A673 (cell line): ENCODE measurements around the gene PEX7. TPM values are rescaled to one million over a fixed set of nuclear protein-coding genes. Genes with fewer than 3 reads are reported as not detected.

Experiments
- Bru-seq: library from RNA; stranded (reverse); fragments of 400-500 nt; gene quantifications from one replicate; lab custom pipeline; 2021; lab: Mats Ljungman, UMichigan
- BruChase-seq, 2 experiments: library from RNA; stranded (reverse); fragments of 400-500 nt; gene quantifications; one replicate each; lab custom pipeline; 2021; lab: Mats Ljungman, UMichigan
- BruUV-seq: library from RNA; stranded (reverse); fragments of 400-500 nt; replicated peaks from 2 replicates; lab custom pipeline; 2021; lab: Mats Ljungman, UMichigan
- CTCF ChIA-PET: fragments of 300-600 bp; sonication (Branson Sonifier 250); formaldehyde crosslinking; loops from one replicate; lab custom pipeline; 2022; ENCODE audit warnings: antibody characterized with exemption; lab: Charles Lee
- POLR2A ChIA-PET: fragments of 300-600 bp; sonication (Branson Sonifier 250); formaldehyde crosslinking; loops from one replicate; lab custom pipeline; 2022; ENCODE audit warnings: antibody characterized with exemption; ENCODE audit not compliant: low non-redundant PET; lab: Charles Lee
- DNase-seq: peaks from one replicate; pipeline ENCODE4 v3.0.0-alpha.2; 2015; ENCODE audit warnings: low spot score
- H3K27ac ChIP-seq: fragments of 200-600 bp; sonication (generic); 2 replicates; pipeline ENCODE4 v1.5.1; 2016; ENCODE audit warnings: mixed run types, low read depth, mild to moderate bottlenecking, mixed read lengths, antibody characterized with exemption, low read length; ENCODE audit not compliant: poor library complexity, severe bottlenecking
- H3K27me3 ChIP-seq: fragments of 200-600 bp; sonication (generic); replicated peaks from 2 replicates; pipeline ENCODE4 v1.6.1; 2017; ENCODE audit warnings: mixed run types, low read depth, mild to moderate bottlenecking, mixed read lengths, antibody characterized with exemption, low read length; ENCODE audit not compliant: insufficient read depth, poor library complexity
- H3K36me3 ChIP-seq: fragments of 200-600 bp; sonication (generic); 2 replicates; pipeline ENCODE4 v1.6.1; 2016; ENCODE audit warnings: mixed run types, mild to moderate bottlenecking, mixed read lengths, antibody characterized with exemption, low read length; ENCODE audit not compliant: insufficient read depth, poor library complexity, severe bottlenecking
- H3K4me1 ChIP-seq: fragments of 200-600 bp; sonication (generic); 2 replicates; pipeline ENCODE4 v1.6.1; 2017; ENCODE audit warnings: mixed run types, mild to moderate bottlenecking, mixed read lengths, antibody characterized with exemption, low read length; ENCODE audit not compliant: insufficient read depth, poor library complexity, severe bottlenecking
- H3K4me3 ChIP-seq: fragments of 200-600 bp; sonication (generic); 2 replicates; pipeline ENCODE4 v1.5.1; 2016; ENCODE audit warnings: low read depth, mixed run types, mild to moderate bottlenecking, mixed read lengths, low read length; ENCODE audit not compliant: poor library complexity, severe bottlenecking
- H3K9me3 ChIP-seq: fragments of 200-600 bp; sonication (generic); 2 replicates; pipeline ENCODE4 v1.6.1; 2016; ENCODE audit warnings: mixed run types, low read depth, mild to moderate bottlenecking, mixed read lengths, antibody characterized with exemption, low read length; ENCODE audit not compliant: poor library complexity, severe bottlenecking
- EZH2 ChIP-seq: fragments of 200-600 bp; sonication (generic); IDR thresholded peaks from 2 replicates; pipeline ENCODE4 v1.6.1; 2017; ENCODE audit warnings: borderline replicate concordance, low read depth, mild to moderate bottlenecking, mixed read lengths, antibody characterized with exemption, low read length; ENCODE audit not compliant: poor library complexity, severe bottlenecking
- intact Hi-C: fragments of 100-400 bp; cut with micrococcal nuclease; formaldehyde crosslinking; loops from one replicate; pipeline ENCODE4 v1.10.0; 2022; ENCODE audit not compliant: unreplicated experiment
- long read RNA-seq: library from polyadenylated mRNA; stranded (forward); transcript quantifications from one replicate; pipeline ENCODE4 v2.0.0, GENCODE V29; 2022
- total RNA-seq: library from RNA; stranded (reverse); gene quantifications from 2 replicates; pipeline ENCODE4 v1.2.3, GENCODE V29; 2021
- TF ChIP-seq, protein P1 (sequence below): fragments of 300-800, 200-600 bp; sonication (generic); conservative IDR thresholded peaks from 2 replicates; pipeline ENCODE4 v1.5.1; 2017; ENCODE audit warnings: low read depth, mild to moderate bottlenecking, antibody characterized with exemption, low read length, moderate library complexity, mixed read lengths

The PEX7 gene
- total RNA-seq (6.2 and 7.4 TPM in 2 replicates), Bru-seq, nascent RNA (percentile 72 among the genes with signal in this experiment), BruChase-seq, experiment 1, labeled RNA remaining after a 2-hour chase (percentile 53 among the genes with signal in this experiment), BruChase-seq, experiment 2, labeled RNA remaining after a 6-hour chase (percentile 55 among the genes with signal in this experiment)
- long read RNA-seq, transcript PEX7-201 (10 exons, 1,464 nt) = major isoform, 7 of 16 reads
- long read RNA-seq, partial matches to known transcripts = 0 of 16 reads
- long read RNA-seq, other reads (novel, unspliced or antisense) = 8 of 16 reads

GRCh38 chr6:136822376-136823127 lies at the start of gene PEX7:
Gene PEX7 (plus strand): TSS chr6:136822592. CDS start chr6:136822666, 74 bp downstream.
- POLR2A ChIA-PET = no interaction called here
- DNase-seq = peak; percentile 95
- CTCF ChIA-PET = interaction anchor here (0.6 to 0.7 kb wide), 4 partner anchors 17 to 1673 kb away, joined by 3 to 5 read pairs (median 4); no protein-coding TSS in a partner anchor
- intact Hi-C loops = no loop called here
- no TSS peak for BruUV-seq
- H3K36me3 ChIP-seq = no peaks in the 10 kb centered on the region
- no peaks in the 10 kb centered on the region for H3K4me1 ChIP-seq
- H3K4me3 ChIP-seq = peak within 1 kb of the TSS; percentile 93
- no peaks in the 10 kb centered on the region for H3K27me3 ChIP-seq
- H3K27ac ChIP-seq = peak within 1 kb of the TSS; percentile 94
- no peak for TF ChIP-seq EZH2
- TF ChIP-seq, protein P1, sequence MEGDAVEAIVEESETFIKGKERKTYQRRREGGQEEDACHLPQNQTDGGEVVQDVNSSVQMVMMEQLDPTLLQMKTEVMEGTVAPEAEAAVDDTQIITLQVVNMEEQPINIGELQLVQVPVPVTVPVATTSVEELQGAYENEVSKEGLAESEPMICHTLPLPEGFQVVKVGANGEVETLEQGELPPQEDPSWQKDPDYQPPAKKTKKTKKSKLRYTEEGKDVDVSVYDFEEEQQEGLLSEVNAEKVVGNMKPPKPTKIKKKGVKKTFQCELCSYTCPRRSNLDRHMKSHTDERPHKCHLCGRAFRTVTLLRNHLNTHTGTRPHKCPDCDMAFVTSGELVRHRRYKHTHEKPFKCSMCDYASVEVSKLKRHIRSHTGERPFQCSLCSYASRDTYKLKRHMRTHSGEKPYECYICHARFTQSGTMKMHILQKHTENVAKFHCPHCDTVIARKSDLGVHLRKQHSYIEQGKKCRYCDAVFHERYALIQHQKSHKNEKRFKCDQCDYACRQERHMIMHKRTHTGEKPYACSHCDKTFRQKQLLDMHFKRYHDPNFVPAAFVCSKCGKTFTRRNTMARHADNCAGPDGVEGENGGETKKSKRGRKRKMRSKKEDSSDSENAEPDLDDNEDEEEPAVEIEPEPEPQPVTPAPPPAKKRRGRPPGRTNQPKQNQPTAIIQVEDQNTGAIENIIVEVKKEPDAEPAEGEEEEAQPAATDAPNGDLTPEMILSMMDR = peak; percentile 65
- no peaks in the 10 kb centered on the region for H3K9me3 ChIP-seq

DNA sequence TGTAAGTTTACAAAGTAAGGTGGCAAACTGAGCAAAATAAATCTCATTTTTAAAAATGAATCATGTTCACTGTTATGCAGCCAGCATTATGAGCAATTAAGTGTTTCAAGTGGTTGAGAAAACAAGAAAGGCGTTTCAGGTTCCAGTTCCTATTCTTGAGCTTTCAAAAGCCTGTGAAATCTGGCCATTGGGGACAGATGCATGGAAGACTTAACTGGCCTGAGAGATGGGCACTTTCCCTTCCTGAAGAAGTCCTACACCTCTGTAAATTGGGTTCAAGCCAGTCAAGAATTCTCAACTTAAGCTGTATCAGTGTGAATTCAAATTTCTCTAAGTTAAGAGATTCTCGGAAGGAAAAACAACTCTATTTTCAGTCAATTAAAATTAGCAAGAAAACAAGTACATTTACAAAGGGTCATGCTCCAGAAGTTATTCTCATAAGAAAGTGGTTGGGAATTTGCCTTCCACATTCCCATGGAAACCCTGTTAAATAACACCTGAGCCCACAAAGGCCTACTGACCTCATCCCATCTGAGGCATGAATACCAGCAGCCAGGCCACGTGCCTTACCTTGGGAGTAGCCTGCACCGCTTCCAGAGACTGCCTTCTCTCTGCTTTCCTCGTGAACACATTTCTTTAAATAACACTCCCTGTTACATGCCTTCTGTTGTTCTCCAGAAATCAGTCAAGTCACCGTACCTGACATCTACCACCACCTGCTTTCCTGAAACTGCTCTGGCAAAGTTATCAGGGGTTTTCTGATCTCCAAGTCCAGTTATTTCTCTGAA lies 49.5 kb upstream of the PEX7 start:
- Histone ChIP-seq H3K4me3 (no peak overlapping the region), H3K27ac (no peak overlapping the region), H3K27me3 (no peaks in the 10 kb centered on the region), H3K36me3 (no peaks in the 10 kb centered on the region), H3K9me3 (no peaks in the 10 kb centered on the region), H3K4me1 (peaks cover 4% of the 10 kb centered on the region)
- CTCF ChIA-PET = no interaction called here
- intact Hi-C loops = no loop called here
- DNase-seq = no peak
- TF ChIP-seq EZH2 = no peak
- TF ChIP-seq, protein P1 = no peak
- POLR2A ChIA-PET = no interaction called here
- BruUV-seq = no TSS peak

- BruUV-seq = no TSS peak
- TF ChIP-seq, protein P1 = no peak
- TF ChIP-seq EZH2 = no peak
- Histone ChIP-seq H3K36me3 (no peaks in the 10 kb centered on the region), H3K27me3 (no peaks in the 10 kb centered on the region), H3K9me3 (no peaks in the 10 kb centered on the region), H3K4me1 (peaks cover 3% of the 10 kb centered on the region), H3K27ac (no peak overlapping the region), H3K4me3 (no peak overlapping the region)
- CTCF ChIA-PET = no interaction called here
- DNase-seq = no peak
- POLR2A ChIA-PET = no interaction called here
- intact Hi-C loops = no loop called here
Measured at GRCh38 chr6:136773473-136773796, 49.0 kb upstream of the PEX7 start.
